A204.1 (cell line): ENCODE data around the gene BRIP1.
"Not testable (repeated sequence)": the region's sequence is repeated elsewhere in the genome, so short reads cannot be mapped to it uniquely, and the experiment has no call there.

Experiments used
- FAIRE-seq: peaks from 2 replicates; lab custom pipeline; 2012; peaks lifted over from hg19 to GRCh38; lab: Jason Lieb, UNC

Gene BRIP1

GRCh38 chr17:61698244-61698643 is 165.1 kb downstream of the BRIP1 start:
- no peak for FAIRE-seq

DNA sequence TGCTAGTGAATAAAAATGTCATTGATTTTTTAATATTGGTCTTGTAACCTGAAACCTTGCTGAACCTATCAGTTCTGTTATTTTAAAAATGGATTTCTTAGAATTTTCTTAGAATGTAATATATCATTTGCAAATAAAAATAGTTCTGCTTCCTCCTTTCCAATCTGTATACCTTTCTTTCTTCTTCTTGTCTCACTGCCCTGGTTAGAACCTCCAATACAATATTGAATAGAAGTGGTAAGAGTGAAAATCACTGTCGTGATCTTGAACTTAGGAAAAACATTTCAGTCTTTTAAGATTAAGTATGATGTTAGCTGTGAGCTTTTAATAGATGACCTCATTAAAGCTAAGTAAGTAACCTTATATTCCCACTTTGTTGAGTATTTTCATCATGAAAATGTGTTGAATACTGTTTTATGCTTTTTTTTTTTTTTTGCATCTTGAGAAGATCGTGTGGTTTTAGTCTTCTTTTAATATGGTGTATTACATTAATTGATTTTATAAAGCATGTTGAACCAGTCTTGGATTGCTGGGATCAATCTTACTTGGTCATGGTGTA is 167.5 kb downstream of the BRIP1 start:
- no peak for FAIRE-seq

- no peak for FAIRE-seq
Measured at GRCh38 chr17:61694095-61694494, 169.2 kb downstream of the BRIP1 start.

- FAIRE-seq = no peak
Measured at GRCh38 chr17:61689610-61690180, 173.6 kb downstream of the BRIP1 start.

- FAIRE-seq = no peak
Measured at GRCh38 chr17:61687769-61688168, 175.6 kb downstream of the BRIP1 start.

- no peak for FAIRE-seq
Measured at GRCh38 chr17:61686113-61686512, 177.2 kb downstream of the BRIP1 start.

- FAIRE-seq = no peak
Measured at GRCh38 chr17:61684818-61685217, 178.5 kb downstream of the BRIP1 start.

GRCh38 chr17:61684172-61684571 is 179.2 kb downstream of the BRIP1 start:
- FAIRE-seq = no peak

GRCh38 chr17:61683466-61683865 is 179.9 kb downstream of the BRIP1 start:
- FAIRE-seq = no peak

GRCh38 chr17:61680921-61681320 is 182.4 kb downstream of the BRIP1 start:
- FAIRE-seq = no peak

DNA sequence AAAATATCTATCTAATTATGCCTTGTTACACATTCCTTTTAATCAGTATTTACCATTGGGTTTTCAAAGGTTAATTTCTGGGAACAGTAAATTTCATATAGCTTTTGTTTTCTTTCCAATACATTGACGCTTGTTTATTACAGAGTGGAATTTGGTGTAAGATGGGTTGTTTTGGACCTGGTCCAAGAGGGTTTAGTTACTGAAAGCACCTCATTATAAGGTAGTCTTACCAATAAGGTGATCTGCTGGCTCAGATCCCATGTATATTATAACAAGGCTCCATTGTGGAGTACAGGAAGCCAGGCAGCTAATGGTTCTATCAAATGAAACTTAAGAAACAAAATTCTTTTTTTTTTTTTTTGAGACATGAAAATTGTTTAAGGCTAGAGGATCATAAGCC is 185.0 kb downstream of the BRIP1 start:
- no peak for FAIRE-seq

DNA sequence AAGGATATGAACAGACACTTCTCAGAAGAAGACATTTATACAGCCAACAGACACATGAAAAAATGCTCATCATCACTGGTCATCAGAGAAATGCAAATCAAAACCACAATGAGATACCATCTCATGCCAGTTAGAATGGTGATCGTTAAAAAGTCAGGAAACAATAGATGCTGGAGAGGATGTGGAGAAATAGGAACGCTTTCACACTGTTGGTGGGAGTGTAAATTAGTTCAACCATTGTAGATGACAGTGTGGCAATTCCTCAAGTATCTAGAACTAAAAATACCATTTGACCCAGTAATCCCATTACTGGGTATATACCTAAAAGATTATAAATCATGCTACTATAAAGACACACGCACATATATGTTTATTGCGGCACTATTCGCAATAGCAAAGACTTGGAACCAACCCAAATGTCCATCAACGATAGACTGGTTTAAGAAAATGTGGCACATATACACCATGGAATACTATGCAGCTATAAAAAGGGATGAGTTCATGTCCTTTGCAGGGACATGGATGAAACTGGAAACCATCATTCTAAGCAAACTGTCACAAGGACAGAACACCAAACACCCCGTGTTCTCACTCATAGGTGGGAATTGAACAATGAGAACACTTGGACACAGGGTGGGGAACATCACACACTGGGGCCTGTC is 186.0 kb downstream of the BRIP1 start:
- not testable (repeated sequence) for FAIRE-seq

GRCh38 chr17:61676522-61676921 is 186.8 kb downstream of the BRIP1 start:
- not testable (repeated sequence) for FAIRE-seq

DNA sequence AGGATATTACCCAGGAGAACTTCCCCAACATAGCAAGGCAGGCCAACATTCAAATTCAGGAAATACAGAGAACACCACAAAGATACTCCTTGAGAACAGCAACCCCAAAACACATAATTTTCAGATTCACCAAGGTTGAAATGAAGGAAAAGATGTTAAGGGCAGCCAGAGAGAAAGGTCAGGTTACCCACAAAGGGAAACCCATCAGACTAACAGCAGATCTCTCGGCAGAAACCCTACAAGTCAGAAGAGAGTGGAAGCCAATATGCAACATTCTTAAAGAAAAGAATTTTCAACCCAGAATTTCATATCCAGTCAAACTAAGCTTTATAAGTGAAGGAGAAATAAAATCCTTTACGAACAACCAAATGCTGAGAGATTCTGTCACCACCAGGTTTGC is 188.7 kb downstream of the BRIP1 start:
- FAIRE-seq = not testable (repeated sequence)

GRCh38 chr17:61673019-61673897 is 190.1 kb downstream of the BRIP1 start:
- FAIRE-seq = not testable (repeated sequence)

GRCh38 chr17:61672140-61672539 is 191.2 kb downstream of the BRIP1 start:
- no peak for FAIRE-seq

- no peak for FAIRE-seq
Measured at GRCh38 chr17:61670691-61671090, 192.6 kb downstream of the BRIP1 start.

DNA sequence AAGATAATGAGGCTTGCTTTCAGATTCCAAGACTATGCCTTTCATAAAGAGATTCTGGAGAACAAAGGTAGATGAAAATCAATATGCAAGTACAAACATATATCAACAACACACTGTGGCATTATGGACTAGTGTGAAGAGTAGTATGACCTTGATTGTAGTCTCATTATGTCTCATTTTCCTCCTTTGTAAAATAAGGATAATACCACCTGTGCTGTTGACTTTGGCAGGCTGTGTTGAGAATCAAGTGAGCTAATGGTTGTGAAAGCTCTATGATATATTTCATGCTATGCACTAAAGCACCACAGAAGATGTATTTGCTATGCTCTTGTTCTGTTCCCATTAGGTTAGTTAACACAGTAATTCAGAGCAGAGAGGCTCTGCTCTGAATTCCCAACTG is 193.8 kb downstream of the BRIP1 start:
- no peak for FAIRE-seq

DNA sequence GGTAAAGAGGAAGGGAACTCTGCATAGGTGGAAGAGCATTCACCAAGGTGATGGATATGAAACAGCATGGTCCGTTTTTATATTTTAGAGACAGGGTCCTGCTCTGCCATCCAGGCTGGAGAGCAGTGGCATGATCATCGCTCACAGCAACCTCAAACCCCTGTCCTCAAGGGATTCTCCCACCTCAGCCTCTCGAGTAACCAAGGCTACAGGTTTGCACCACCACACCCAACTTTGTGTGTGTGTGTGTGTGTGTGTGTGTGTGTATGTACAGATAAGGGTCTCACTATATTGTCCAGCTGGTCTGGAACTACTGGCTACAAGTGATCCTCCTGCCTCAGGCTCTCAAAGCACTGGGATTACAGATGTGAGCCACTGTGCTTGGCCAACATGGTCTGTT is 194.8 kb downstream of the BRIP1 start:
- FAIRE-seq = no peak

DNA sequence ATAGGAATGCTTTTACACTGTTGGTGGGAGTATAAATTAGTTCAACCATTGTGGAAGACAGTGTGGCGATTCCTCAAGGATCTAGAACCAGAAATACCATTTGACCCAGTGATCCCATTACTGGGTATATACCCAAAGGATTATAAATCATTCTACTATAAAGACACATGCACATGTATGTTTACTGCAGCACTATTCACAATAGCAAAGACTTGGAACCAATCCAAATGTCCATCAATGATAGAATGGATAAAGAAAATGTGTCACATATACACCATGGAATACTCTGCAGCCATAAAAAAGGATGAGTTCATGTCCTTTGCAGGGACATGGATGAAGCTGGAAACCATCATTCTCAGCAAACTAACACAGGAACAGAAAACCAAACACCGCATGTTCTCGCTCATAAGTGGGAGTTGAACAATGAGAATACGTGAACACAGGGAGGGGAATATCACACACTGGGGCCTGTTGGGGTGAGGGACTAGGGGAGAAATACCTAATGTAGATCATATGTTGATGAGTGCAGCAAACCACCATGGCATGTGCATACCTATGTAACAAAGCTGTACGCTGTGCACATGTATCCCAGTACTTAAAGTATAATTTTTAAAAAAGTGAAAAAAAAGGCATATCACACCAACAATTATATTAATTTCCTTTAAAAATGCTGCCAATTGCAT is 196.8 kb downstream of the BRIP1 start:
- not testable (repeated sequence) for FAIRE-seq

DNA sequence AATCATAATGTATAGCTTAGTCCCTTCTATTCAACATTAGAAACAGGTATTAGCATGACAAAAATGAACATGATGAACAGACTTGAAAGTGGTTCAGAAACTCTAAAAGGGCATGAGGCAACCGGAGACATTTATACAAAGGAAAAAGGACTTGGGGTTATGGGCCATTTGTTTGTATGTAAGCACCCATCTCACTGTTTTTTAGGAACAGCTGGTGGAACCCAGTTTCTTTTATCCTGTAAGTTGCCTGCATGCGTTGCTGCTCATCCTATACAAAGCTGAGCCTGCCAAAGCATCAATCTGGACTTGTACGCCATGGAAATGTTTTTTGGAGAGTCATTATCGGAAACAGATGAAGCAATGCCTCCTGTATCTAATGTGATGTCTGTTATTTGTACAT is 200.0 kb downstream of the BRIP1 start:
- no peak for FAIRE-seq

- FAIRE-seq = no peak
Measured at GRCh38 chr17:61662741-61663140, 200.6 kb downstream of the BRIP1 start.
